Neural cell (in vitro differentiated cells): ENCODE measurements around the gene MIS12. TPM values are rescaled to one million over a fixed set of nuclear protein-coding genes. Genes with fewer than 3 reads are reported as not detected.
A peak's percentile ranks its signal among the peaks of the same experiment; 100 is the strongest.

ENCODE experiments used
- H2AFZ ChIP-seq: fragments of 200-600, 300-800 bp; sonication (generic), shearing (Covaris generic); 2 replicates; pipeline ENCODE4 v1.6.0; 2014; ENCODE audit warnings: low read depth, mild to moderate bottlenecking, antibody characterized with exemption, low read length, moderate library complexity
- H3F3A ChIP-seq: fragments of 200-600 bp; shearing (Covaris generic); 2 replicates; pipeline ENCODE4 v1.6.1; 2016; ENCODE audit warnings: mild to moderate bottlenecking, moderate library complexity, mixed read lengths, antibody characterized with exemption, low read length; ENCODE audit not compliant: insufficient read depth, poor library complexity, severe bottlenecking
- H3K27ac ChIP-seq: fragments of 200-600, 300-800 bp; sonication (generic), shearing (Covaris generic); 2 replicates; pipeline ENCODE4 v1.5.1; 2014; ENCODE audit warnings: mild to moderate bottlenecking, low read length, moderate library complexity
- H3K27me3 ChIP-seq: fragments of 300-800, 200-600 bp; sonication (generic), shearing (Covaris generic); 2 replicates; pipeline ENCODE4 v1.6.0; 2014; ENCODE audit warnings: mild to moderate bottlenecking, low read depth, low read length, moderate library complexity; ENCODE audit not compliant: insufficient read depth
- H3K36me3 ChIP-seq: fragments of 300-800, 200-600 bp; sonication (generic), shearing (Covaris generic); 2 replicates; pipeline ENCODE4 v1.5.1; 2014; ENCODE audit warnings: mild to moderate bottlenecking, antibody characterized with exemption, low read length, moderate library complexity; ENCODE audit not compliant: insufficient read depth
- H3K4me2 ChIP-seq: fragments of 300-800, 200-600 bp; sonication (generic), shearing (Covaris generic); 2 replicates; pipeline ENCODE4 v1.6.0; 2014; ENCODE audit warnings: mild to moderate bottlenecking, low read length
- H3K4me3 ChIP-seq: fragments of 300-800, 200-600 bp; sonication (generic), shearing (Covaris generic); 2 replicates; pipeline ENCODE4 v1.5.1; 2014; ENCODE audit warnings: mild to moderate bottlenecking, low read length, moderate library complexity
- H3K79me2 ChIP-seq: fragments of 200-600 bp; shearing (Covaris generic); replicated peaks from 2 replicates; pipeline ENCODE4 v1.6.0; 2014; ENCODE audit warnings: mild to moderate bottlenecking, low read length, moderate library complexity; ENCODE audit not compliant: insufficient read depth
- H3K9ac ChIP-seq: fragments of 300-800, 200-600 bp; sonication (generic), shearing (Covaris generic); 2 replicates; pipeline ENCODE4 v1.6.1; 2016; ENCODE audit warnings: mild to moderate bottlenecking, low read length, mixed read lengths
- H3K9me2 ChIP-seq: fragments of 200-600 bp; shearing (Covaris generic); 2 replicates; pipeline ENCODE4 v1.6.1; 2016; ENCODE audit warnings: mild to moderate bottlenecking, low read length, mixed read lengths; ENCODE audit not compliant: insufficient read depth
- H3K9me3 ChIP-seq: fragments of 200-600, 300-800 bp; sonication (generic), shearing (Covaris generic); 2 replicates; pipeline ENCODE4 v1.6.1; 2016; ENCODE audit warnings: mild to moderate bottlenecking, mixed run types, low read length, moderate library complexity, mixed read lengths
- H4K20me1 ChIP-seq: fragments of 200-600 bp; shearing (Covaris generic); 2 replicates; pipeline ENCODE4 v1.6.1; 2016; ENCODE audit warnings: mild to moderate bottlenecking, mixed run types; ENCODE audit not compliant: insufficient read depth
- EP300 ChIP-seq: fragments of 450-650 bp; conservative IDR thresholded peaks from 2 replicates; pipeline ENCODE4 v1.6.1; 2014; ENCODE audit warnings: antibody characterized with exemption, mild to moderate bottlenecking, moderate library complexity; ENCODE audit not compliant: poor library complexity, severe bottlenecking
- EZH2 ChIP-seq: fragments of 200-600, 300-800 bp; shearing (Covaris generic), sonication (generic); IDR thresholded peaks from 2 replicates; pipeline ENCODE4 v1.6.1; 2014; ENCODE audit warnings: antibody characterized with exemption, low read length, borderline replicate concordance, mild to moderate bottlenecking; ENCODE audit not compliant: insufficient read depth, poor library complexity, severe bottlenecking
- MXI1 ChIP-seq: fragments of 450-650 bp; conservative IDR thresholded peaks from 2 replicates; pipeline ENCODE4 v1.6.1; 2014; ENCODE audit warnings: antibody characterized with exemption, mild to moderate bottlenecking; ENCODE audit not compliant: poor library complexity, severe bottlenecking
- POLR2AphosphoS5 ChIP-seq: IDR thresholded peaks from 2 replicates; pipeline ENCODE4 v1.6.1; 2012
- RAD21 ChIP-seq: fragments of 450-650 bp; conservative IDR thresholded peaks from 2 replicates; pipeline ENCODE4 v1.6.1; 2014; ENCODE audit warnings: antibody characterized with exemption, mild to moderate bottlenecking, moderate library complexity
- REST ChIP-seq: IDR thresholded peaks from 2 replicates; pipeline ENCODE4 v1.6.1; 2012; ENCODE audit warnings: borderline replicate concordance
- SMC3 ChIP-seq: fragments of 450-650 bp; conservative IDR thresholded peaks from 2 replicates; pipeline ENCODE4 v1.6.1; 2014; ENCODE audit warnings: antibody characterized with exemption, mild to moderate bottlenecking, moderate library complexity; ENCODE audit not compliant: poor library complexity
- TAF1 ChIP-seq: IDR thresholded peaks from 2 replicates; pipeline ENCODE4 v1.6.1; 2012; ENCODE audit warnings: low read depth
- polyA plus RNA-seq: library from polyadenylated mRNA; depleted of rRNA; stranded (reverse); fragments of >200 nt; gene quantifications from 2 replicates; pipeline ENCODE4 v1.2.3, GENCODE V29; 2014
- TF ChIP-seq, protein P1 (sequence below): fragments of 450-650 bp; IDR thresholded peaks from 2 replicates; pipeline ENCODE4 v1.5.1; 2014; ENCODE audit warnings: antibody characterized with exemption, mild to moderate bottlenecking, moderate library complexity; ENCODE audit not compliant: poor library complexity, severe bottlenecking

MIS12 gene
- polyA plus RNA-seq, 1 donor from 2014 or later: 41.4 TPM

DNA sequence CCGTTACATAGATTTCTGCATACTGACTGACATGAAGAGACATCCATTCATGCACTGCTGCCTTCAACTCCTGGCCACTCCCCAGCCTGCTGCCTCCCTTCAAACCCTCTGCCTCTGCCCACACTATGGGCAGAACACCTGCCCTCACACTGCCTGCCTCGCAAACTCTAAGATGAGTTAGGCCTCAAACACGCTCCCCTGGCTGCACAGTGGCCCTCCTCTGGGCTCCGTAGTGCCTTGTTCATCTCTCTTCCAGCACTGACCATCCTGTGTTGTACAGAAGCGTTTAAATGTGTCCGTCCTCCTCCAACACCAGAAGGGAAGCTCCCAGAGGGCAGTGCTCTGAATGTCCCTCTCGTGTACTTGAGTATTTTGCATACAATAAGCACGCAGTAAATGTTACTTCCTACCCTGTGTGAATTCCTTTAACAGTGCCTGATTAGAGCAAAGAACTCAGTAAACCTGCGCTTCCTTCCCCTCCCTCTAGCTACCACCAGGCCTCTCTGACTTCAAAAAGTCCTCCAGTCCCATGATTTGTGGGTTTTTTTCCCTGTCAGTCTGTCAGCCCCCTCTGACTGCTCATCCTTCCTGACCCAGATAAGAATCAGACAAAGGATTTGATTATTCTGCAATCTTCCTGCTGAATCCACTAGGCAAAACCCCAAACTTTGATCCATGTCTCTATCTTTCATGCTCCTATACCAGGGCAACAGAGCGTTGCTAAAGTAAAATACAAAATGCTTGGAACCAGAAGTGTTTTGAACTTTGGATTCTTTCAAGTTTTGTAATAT, 21.5 kb upstream of the MIS12 start:
- no peaks in the 10 kb centered on the region for H3K27me3 ChIP-seq
- H4K20me1 ChIP-seq: no peaks in the 10 kb centered on the region
- H3K4me3 ChIP-seq: no peak overlapping the region
- no peak for TF ChIP-seq RAD21
- no peak for TF ChIP-seq REST
- no peak for TF ChIP-seq MXI1
- TF ChIP-seq TAF1: no peak
- no peak for TF ChIP-seq SMC3
- TF ChIP-seq, protein P1, sequence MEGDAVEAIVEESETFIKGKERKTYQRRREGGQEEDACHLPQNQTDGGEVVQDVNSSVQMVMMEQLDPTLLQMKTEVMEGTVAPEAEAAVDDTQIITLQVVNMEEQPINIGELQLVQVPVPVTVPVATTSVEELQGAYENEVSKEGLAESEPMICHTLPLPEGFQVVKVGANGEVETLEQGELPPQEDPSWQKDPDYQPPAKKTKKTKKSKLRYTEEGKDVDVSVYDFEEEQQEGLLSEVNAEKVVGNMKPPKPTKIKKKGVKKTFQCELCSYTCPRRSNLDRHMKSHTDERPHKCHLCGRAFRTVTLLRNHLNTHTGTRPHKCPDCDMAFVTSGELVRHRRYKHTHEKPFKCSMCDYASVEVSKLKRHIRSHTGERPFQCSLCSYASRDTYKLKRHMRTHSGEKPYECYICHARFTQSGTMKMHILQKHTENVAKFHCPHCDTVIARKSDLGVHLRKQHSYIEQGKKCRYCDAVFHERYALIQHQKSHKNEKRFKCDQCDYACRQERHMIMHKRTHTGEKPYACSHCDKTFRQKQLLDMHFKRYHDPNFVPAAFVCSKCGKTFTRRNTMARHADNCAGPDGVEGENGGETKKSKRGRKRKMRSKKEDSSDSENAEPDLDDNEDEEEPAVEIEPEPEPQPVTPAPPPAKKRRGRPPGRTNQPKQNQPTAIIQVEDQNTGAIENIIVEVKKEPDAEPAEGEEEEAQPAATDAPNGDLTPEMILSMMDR: no peak
- no peak for TF ChIP-seq POLR2AphosphoS5
- no peak for TF ChIP-seq EZH2
- TF ChIP-seq EP300: no peak
- no peaks in the 10 kb centered on the region for H3K9me3 ChIP-seq
- peaks cover 42% of the 10 kb centered on the region for H3K79me2 ChIP-seq
- H3K4me2 ChIP-seq: no peak overlapping the region
- H3K36me3 ChIP-seq: no peaks in the 10 kb centered on the region
- no peaks in the 10 kb centered on the region for H3K9me2 ChIP-seq
- no peak overlapping the region for H2AFZ ChIP-seq
- no peak overlapping the region for H3K9ac ChIP-seq
- H3K27ac ChIP-seq: no peak overlapping the region
- H3F3A ChIP-seq: peaks cover 5% of the 10 kb centered on the region

DNA sequence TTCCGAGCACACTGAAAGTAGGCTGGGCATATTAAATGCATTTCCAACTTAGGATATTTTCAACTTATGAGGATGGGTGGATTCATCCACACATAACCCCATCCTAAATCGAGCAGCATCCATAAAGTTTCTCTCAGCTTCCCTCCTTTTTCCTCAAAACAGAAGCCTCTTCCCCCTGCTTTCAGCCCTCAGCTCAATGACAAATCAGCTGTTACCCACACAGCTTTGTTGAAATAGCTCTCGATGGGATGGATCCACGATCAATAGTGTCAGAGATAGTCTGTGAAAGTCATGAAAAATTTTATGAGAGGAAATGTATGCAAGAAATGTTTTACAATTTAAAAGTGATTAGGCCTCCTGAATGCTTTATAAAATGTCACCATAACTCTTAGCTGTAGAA, 20.1 kb upstream of the MIS12 start:
- Histone ChIP-seq H3K9ac (no peak overlapping the region), H3K9me3 (no peaks in the 10 kb centered on the region), H4K20me1 (no peaks in the 10 kb centered on the region), H3K27ac (no peak overlapping the region), H3K79me2 (peaks cover 42% of the 10 kb centered on the region), H3K27me3 (no peaks in the 10 kb centered on the region), H3K9me2 (no peaks in the 10 kb centered on the region), H3K36me3 (no peaks in the 10 kb centered on the region), H2AFZ (no peak overlapping the region), H3K4me3 (peak overlapping the region; percentile 97), H3K4me2 (peak overlapping the region; percentile 18), H3F3A (peaks cover 5% of the 10 kb centered on the region)
- TF ChIP-seq EP300: no peak
- TF ChIP-seq RAD21: no peak
- no peak for TF ChIP-seq SMC3
- no peak for TF ChIP-seq REST
- no peak for TF ChIP-seq EZH2
- TF ChIP-seq POLR2AphosphoS5: no peak
- no peak for TF ChIP-seq TAF1
- TF ChIP-seq, protein P1: no peak
- no peak for TF ChIP-seq MXI1
